Activated naive CD4-positive, alpha-beta T cell treated with Interleukin-2 at 50 U/mL for 16 hours (primary cell): ENCODE data around the gene TMEM141.
"Not testable (repeated sequence)": the region's sequence is repeated elsewhere in the genome, so short reads cannot be mapped to it uniquely, and the experiment has no call there.

Experiments
- DNase-seq: peaks from one replicate; pipeline ENCODE4 v3.0.0-alpha.2; 2020

Gene TMEM141

GRCh38 chr9:136774416-136775045 lies 16.6 kb upstream of the TMEM141 start:
- no peak for DNase-seq

- no peak for DNase-seq
Observed at GRCh38 chr9:136775191-136775590, 16.0 kb upstream of the TMEM141 start.

- DNase-seq = no peak
Observed at GRCh38 chr9:136776947-136777346, 14.2 kb upstream of the TMEM141 start.

GRCh38 chr9:136777359-136777758 lies 13.8 kb upstream of the TMEM141 start:
- no peak for DNase-seq

- DNase-seq = no peak
Observed at GRCh38 chr9:136779808-136780207, 11.3 kb upstream of the TMEM141 start.

- DNase-seq = no peak
Observed at GRCh38 chr9:136782452-136782851, 8.7 kb upstream of the TMEM141 start.

GRCh38 chr9:136784249-136784996 lies 6.7 kb upstream of the TMEM141 start:
- no peak for DNase-seq

- no peak for DNase-seq
Observed at GRCh38 chr9:136784997-136785361, 6.2 kb upstream of the TMEM141 start.

- DNase-seq = not testable (repeated sequence)
Observed at GRCh38 chr9:136785565-136786355, 5.4 kb upstream of the TMEM141 start.

GRCh38 chr9:136786451-136786850 lies 4.7 kb upstream of the TMEM141 start:
- DNase-seq = no peak

- DNase-seq = not testable (repeated sequence)
Observed at GRCh38 chr9:136786983-136787382, 4.2 kb upstream of the TMEM141 start.

- peak; percentile 70 for DNase-seq
Observed at GRCh38 chr9:136787690-136788400, 3.3 kb upstream of the TMEM141 start.

- not testable (repeated sequence) for DNase-seq
Observed at GRCh38 chr9:136788644-136789522, 2.3 kb upstream of the TMEM141 start.

GRCh38 chr9:136789523-136789937 lies 1.6 kb upstream of the TMEM141 start:
- DNase-seq = no peak

- peak; percentile 69 for DNase-seq
Observed at GRCh38 chr9:136791516-136792276, 552 bp downstream of the TMEM141 start.

- DNase-seq = no peak
Observed at GRCh38 chr9:136792321-136793085, 1.4 kb downstream of the TMEM141 start.

- DNase-seq = no peak
Observed at GRCh38 chr9:136793086-136793946, 2.2 kb downstream of the TMEM141 start.

GRCh38 chr9:136794281-136794999 lies 3.3 kb downstream of the TMEM141 start:
- no peak for DNase-seq

- DNase-seq = no peak
Observed at GRCh38 chr9:136795000-136795348, 3.8 kb downstream of the TMEM141 start.
